ENCODE data around the gene TRIM66.
A peak's percentile ranks its signal among the peaks of the same experiment; 100 is the strongest.

Gene TRIM66

DNA sequence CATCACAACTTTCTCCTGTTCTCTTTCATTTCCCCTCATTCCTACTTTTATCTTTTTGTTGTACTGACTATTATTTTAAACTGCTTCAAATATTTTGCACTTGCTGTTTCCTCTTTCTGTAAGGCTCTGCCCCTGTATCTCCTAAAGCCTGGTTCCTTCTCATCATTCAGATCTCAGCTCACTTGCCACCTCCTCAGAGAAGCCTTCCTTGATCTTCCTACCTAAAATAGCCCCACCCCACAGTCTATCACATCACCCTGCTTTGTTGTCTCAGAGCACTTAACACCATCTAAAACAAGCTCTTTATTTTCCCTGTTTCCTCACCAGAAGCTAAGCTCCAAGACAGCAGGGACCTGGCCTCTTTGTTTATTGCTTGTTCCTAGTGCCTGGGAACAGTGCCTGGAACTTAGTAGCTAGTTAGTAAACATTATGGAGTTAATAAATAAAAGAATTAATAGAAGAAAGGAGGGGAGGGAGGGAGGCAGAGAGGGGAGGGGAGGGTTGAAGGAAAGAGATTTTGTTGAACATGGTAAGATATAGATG is 85.9 kb downstream of the TRIM66 start:
- DNase-seq: no peak
- intact Hi-C loops (cut with DNase I): no loop called here

DNA sequence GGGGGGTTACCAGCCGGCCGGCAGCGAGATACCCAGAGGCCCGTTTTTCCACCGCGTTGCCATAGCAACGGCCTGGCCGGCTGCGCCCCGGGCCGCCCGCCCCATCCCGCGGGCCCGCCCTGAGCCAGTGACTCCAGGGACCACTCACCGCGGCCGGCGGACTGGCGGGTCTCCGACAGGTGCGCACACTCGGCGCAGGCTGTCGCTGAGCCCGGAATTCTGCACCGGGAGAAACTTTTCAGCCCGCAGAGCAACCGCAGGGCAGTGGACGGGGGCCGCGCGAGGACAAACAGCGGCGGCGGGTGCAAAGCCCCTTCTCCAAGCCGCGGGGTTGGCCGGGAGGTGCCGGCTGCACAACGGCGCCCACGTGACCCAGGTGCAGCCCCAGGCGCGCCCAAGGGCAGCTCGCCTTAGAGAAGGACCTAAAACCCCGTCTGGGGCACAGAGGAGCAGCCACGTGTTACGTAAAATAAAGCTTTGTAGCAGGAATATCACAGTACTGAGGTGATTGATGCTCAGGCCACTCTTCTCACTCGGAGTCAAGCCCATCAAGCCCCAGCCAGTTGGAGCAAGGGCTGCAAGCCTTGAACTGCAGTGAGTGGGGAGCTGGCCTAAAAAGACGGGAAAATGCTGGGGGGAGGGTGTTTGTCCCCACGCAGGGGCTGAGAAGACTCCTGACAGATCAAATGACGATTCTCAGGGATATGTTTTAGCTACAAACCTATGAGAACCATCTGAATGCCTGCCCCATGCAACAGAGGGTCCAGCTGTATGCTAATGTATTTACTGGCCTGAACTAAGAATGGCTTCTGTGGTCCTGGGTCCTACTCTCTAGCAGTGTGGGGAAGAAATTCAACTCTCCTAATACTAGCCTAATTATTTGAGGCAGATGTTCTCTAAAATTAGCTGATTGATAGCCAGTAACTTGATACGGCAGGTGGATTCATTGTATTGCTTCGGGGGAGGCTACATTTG is 88.2 kb downstream of the TRIM66 start, which contains the start of gene STK33:
Gene STK33 (minus strand): TSS at position 294 of the 975 bp plus-strand sequence. CDS start 119,323 bp downstream, outside the sequence.
- intact Hi-C loops (cut with DNase I): no loop called here
- peak in 32 of 42 donors; percentile 7 to 63 (median 40) for DNase-seq

DNA sequence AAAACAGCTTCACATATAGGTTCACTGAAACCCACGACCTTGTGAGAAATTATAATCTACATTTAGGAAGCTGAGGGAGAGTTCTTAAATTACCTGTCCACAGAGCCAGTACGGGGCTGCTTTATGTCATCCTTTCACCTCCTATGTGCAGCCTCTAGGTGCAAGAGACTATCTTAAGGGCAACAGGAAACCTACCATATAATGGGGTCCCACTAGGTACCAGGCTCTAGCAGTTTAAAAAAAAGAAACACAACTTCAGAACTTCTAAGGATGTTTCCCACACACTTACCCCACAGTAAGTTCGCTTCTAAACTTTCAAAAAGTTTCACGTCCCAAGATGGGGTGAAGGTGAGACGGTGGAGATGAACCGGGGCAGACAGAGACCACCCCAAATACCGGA is 89.0 kb downstream of the TRIM66 start:
- no peak for DNase-seq
- intact Hi-C loops (cut with DNase I): no loop called here

DNA sequence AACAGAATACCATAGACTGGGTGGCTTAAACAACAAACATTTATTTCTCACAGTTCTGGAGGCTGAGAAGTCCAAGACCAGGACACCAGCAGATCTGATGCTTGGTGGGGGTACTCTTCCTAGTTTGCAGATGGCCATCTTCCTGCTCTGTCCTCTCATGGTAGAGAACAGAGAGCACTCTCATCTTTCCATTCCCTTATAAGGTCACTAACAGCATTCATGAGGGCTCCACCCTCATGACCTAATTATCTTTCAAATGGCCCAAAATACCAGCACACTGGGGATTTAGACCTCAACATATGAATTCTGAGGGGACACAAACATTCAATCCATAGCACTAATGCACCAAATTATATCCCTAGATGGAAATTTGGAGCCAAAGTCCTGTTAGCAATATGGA is 94.5 kb downstream of the TRIM66 start:
- intact Hi-C loops (cut with DNase I): no loop called here
- DNase-seq: no peak

DNA sequence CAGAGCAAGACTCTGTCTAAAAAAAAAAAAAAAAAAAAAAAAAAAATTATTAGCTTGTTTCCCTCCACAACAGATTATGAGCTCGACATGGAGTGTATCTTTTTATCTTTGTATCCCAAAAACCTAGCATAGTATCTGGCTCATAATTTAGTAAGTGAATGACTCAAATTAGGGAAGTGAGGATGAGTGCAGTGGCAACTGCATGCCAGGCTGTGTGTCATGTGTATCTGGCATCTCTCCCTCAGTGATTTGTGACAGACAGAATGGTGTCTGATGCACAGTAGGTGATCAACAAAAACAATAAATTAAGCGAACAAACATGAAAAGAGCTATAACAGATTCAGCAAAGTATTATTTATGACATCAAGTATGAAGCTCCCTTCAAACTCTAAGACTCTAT is 95.7 kb downstream of the TRIM66 start:
- no peak for DNase-seq
- intact Hi-C loops (cut with DNase I): no loop called here

DNA sequence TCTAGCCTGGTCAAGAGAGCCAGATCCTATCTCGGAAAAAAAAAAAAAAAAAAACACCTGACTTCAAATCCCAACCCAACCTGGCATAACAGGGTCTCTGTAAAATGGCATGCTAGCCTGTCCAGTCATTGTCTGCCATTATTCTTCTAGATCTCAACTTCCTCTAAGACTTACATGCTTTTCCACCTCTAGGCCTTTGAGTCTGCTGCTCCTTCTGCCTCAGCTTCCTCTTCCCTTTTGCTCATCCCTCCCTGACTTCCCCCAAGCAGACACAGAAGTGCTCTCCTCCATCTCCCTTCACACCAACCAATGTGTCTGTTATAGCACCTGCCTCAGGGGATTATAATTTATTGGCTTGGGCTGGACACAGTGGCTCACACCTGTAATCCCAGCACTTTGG is 96.3 kb downstream of the TRIM66 start:
- intact Hi-C loops (cut with DNase I): no loop called here
- DNase-seq: no peak

DNA sequence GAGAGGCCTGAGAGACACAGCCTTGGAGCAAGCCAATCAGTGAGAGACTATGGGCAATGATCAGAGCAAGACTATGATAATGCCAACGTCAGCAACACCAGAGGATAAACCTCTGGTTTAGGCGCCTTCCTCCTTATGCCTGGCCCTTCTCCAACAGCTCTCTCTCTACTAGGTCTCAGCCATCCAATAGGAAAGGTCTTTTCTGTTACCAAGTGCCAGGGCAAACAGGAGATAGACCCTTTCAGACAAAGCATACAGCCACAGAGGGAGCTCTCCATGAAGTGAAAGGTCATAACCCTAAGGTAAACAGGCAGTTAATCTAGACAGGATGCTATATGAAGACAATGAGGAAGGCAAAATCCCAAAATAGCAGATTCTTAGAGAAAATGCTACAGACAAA is 98.0 kb downstream of the TRIM66 start:
- intact Hi-C loops (cut with DNase I): no loop called here
- DNase-seq: no peak

DNA sequence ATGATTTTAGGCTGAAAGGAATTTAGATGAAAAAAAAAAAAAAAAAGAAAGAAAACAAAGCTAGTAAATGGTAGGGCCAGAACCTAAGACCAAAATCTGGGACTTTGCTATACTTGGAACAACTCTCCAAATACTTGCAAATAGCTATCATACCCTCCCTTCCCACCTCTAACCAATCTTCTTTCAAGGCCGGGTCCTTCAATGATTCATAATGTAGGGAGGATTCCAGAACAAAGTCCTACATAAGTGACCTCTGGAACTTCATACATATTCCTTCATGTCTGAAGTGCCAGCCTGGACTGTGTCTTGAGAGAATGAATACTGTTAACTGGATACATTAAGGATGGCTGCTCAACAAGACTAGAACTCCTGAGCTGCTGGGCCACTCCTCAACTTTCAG is 98.4 kb downstream of the TRIM66 start:
- no peak for DNase-seq
- intact Hi-C loops (cut with DNase I): no loop called here

DNA sequence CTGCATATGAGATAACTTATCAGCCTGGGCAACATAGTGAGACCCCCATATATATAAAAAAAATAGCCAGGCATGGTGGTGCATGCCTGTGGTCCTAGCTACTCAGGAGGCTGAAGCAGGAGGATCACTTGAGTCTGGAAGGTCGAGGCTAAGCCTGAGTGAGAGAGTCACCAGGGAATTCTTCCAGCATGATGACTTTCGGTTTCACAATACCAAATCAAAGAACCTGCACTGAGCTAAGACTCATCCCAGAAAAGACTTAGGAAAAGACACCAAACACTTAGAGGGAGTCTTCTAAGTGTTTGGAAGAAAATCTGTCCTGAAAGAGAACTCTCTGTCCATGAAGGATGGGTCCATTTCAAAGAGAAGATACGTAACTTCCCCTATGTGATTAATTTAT is 101.2 kb downstream of the TRIM66 start:
- intact Hi-C loops (cut with DNase I): no loop called here

DNA sequence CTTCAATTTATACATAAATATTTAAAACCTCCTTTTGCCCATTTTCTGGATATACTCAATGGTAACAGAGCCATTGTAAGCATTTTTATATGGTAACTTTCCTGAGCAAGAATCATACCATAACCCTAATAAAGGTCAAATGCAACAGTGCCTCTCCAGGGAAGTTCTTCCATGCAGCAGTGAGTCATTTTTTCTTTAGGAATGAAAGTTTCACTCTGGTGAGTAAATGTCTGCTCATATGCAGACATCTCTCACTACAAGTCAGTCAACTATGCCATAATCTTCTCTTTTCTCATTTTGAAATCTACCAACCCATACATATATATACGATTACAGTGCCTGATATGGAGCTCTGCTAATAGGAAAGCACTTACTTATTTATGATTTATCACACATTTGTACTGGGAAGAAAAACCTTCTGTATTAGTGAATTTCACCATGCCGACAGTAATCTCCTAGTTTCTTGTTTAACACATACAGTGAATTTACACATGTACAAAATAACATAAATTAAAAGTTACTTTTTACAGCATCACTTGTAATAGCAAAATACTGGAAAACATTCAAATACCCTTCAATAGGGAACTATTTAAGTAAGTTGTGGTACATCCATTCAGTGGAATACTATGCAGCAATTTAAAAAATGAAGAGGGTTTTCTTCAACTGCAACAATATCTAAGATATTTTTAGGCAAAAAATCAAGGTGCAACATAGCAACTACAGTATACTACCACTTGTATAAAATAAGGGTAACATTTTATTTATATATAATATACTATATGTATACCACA is 104.5 kb downstream of the TRIM66 start:
- DNase-seq: no peak
- intact Hi-C loops (cut with DNase I): no loop called here

More for the DNA sequence above, 101.2 kb downstream of the TRIM66 start:
- DNase-seq: no peak

DNA sequence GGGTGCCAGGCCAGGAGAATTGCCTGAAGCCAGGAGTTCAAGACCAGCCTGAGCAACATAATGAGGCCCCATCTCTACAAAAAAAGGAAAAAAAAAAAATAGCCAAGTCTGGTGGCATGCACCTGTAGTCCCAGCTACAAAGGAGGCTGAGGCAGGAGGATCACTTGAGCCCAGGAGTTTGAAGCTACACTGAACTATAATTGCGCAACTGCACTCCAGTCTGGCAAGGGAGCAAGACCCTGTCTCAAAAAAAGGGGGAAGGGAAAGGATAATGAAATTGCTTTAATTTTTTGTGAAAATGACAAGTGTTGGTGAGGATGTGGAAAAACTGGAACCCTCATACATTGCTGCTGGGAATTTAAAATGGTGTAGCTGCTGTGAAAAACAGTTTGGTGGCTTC is 107.7 kb downstream of the TRIM66 start:
- intact Hi-C loops (cut with DNase I): no loop called here

DNA sequence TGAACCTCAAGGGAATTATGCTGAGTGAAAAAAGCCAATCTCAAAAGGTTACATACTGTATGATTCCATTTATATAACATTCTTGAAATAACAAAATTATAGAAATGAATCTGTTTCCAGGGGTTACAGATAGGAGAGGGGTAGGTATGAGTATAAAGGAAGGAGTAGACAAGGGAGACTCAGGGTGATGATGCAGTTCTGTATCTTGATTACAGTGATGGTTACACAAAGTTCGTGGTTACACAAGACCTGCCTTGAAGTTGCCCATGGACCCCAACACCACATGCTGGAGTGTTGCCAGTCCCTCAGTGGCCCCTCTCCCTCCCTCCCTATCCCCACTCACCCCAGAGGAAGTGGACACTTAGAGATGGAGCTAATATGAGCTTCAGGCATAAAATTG is 108.7 kb downstream of the TRIM66 start:
- no peak for DNase-seq

More for the DNA sequence above, 107.7 kb downstream of the TRIM66 start:
- DNase-seq: no peak

DNA sequence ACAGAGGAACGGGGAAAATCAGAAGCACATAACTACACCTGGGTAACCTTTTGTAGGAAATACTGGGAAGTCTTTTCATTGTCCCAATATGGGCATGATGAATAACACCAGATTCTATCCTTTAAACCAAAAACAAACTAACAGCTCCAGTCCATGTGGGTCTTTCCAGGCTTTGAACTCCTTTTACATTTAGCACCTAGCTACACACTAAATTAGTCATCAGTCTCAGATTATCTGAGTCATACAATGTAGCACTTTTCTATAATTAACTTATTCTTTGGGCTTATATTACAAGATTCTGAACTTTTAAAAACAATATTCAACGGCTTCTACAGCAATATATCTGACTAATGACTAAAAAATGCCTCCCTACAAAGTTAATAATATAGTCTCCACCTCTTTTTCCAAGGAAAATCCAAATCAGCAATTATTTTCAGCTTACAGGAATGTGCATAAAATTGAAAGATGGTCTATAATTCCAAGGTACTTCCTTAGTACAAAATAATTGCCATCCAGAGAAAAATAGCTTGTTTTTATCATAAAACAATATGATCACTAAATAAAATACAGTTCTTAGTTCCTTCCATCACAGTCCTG is 114.8 kb downstream of the TRIM66 start:
- intact Hi-C loops (cut with DNase I): loop anchor here (2.0 to 10.0 kb wide), 2 partner anchors 233 to 341 kb away; no protein-coding TSS in a partner anchor
- no peak for DNase-seq

More for the DNA sequence above, 108.7 kb downstream of the TRIM66 start:
- intact Hi-C loops (cut with DNase I): no loop called here

DNA sequence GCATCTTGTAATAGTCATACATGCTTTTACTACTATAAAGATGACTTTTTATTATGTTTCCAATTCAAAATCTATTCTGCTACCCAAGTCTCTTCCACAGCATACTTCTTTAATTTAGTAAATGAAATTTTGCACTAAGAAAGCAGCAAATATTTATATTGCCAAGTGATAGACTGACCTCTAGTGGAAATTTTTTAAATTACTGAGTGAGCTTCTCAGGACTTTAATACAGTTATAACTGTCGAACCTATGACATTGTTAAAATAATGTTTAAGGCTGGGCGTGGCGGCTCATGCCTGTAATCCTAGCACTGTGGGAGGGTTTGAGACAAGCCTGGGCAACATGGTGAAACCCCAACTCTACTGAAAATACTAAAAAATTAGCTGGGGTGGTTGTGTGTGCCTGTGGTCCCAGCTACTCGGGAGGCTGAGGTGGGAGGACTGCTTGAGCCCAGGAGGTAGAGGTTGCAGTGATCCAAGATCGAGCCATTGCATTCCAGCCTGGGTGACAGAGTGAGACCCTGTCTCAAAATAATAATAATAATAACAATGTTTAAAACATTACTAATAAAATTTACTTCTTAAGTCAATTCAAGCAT is 115.8 kb downstream of the TRIM66 start:
- intact Hi-C loops (cut with DNase I): loop anchor here (2.0 to 10.0 kb wide), 2 partner anchors 232 to 340 kb away; no protein-coding TSS in a partner anchor
- no peak for DNase-seq

DNA sequence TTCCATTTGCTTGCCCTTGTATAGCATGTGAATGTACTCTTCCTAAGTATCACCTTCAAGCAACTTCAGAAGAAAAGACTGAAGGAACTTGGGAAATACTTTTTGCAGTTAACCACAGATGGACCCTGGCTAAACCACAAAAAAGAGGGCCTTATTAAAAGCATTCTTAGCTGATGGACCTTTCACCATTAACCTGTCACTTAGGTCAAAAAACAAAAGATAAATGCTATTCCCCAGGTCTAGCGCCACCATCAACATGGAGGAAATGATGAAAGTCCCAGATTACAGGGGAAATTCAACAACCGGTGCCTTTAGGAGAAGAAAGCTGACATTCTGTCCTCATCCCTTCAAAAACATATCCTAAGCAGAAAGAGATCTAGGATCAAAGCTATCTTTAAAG is 117.9 kb downstream of the TRIM66 start:
- DNase-seq: no peak
- intact Hi-C loops (cut with DNase I): loop anchor here (10.0 kb wide), 1 partner anchor 230 kb away; no protein-coding TSS in a partner anchor

All from head of caudate nucleus (tissue), 42 donors.